ENCODE data around the gene TCP11.

TCP11 gene

DNA sequence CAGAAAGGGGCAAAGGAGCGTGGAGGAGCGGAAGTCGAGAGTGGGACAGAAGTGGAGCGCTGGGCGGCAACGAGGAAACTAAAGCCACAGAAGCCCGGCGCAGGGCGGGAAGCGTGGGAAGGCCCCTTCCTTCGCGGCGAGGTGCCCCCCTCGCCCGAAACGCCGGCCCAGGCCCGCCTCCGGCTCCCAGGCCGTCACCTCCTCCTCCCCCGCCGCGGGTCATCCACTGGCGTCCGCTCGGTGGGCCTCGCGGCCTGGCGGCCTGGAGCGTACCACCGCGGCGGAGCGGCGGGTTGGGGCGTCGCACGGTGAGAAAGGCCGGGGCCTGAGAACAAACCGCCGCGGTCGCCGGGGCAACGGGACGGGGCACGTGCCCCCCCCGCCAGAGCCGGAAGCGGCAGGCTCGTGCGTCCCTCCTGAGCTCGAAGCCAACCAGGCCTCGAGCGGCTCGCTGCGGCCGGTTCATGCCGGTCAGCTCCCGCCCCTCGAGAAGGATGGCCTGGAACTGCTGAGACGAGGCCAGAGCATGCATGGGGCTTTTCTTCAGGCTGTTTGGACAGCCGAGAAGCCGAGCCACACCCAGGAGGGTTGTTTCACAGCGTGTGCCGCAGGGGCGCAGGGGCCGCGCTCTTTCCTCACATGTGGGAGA lies at the start of gene TCP11:
Gene TCP11, minus strand, starts transcription at position 333 of the 649 bp plus-strand sequence. CDS start 469 bp downstream, outside the sequence.
- no peak for DNase-seq (ENCODE audit: low read depth)

DNA sequence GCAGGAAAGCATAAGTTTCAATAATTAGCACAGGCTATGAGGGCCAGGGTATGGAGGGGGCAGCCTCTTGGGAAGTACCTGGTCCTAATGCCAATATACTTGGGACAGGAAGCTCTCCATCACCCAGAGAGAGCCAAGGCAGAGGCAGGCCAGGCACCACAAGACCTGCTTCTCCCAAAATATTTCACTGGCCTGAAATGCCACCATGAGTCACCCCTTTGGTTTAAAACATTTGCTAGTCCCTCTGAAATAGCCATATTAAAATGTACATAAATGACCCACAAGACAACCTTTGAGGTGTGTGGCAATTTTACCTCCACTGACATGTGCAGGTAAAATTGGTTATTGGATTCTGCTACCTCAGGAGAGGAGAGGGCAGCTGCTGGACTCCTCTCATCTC lies 49.2 kb upstream of the TCP11 start:
- DNase-seq (ENCODE audit: low read depth), result no peak

DNA sequence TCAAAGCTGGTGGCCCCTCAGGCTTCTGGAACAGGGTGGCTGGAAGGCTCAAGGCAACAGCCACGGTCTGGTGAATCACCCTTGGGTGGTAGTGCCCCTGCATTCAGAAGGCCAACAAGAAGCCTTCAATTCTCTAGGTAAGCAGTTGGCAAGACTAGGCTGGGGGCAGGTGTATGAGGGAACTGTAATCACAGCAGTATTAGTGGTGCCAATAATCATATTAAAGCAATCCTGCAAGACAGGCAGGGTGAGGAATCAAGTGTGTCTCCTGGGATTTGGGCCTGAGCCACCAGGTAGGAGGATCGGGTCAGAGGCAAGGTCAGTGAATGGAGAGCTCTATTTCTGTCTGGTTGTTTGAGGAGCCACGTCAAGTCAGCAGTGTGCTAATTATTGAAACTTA lies 47.7 kb upstream of the TCP11 start:
- DNase-seq (ENCODE audit: low read depth), result no peak

DNA sequence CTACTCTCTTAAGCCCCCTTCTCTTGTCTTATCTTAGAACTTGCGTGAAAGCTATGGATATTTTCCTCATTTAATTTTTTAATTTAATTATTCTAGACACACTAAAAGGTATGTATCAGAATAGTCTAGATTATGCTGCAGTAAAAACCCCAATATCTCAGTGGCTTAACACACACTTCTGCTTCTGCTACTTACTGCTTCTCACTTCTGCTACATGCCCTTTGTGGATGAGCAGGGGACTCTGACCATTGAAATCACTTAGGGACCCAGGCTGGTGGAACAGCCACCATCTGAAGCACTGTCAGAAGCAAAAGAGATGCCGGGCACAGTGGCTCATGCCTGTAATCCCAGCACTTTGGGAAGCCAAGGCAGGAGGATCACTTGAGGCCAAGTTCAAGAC lies 45.4 kb upstream of the TCP11 start:
- DNase-seq (ENCODE audit: low read depth), result no peak

DNA sequence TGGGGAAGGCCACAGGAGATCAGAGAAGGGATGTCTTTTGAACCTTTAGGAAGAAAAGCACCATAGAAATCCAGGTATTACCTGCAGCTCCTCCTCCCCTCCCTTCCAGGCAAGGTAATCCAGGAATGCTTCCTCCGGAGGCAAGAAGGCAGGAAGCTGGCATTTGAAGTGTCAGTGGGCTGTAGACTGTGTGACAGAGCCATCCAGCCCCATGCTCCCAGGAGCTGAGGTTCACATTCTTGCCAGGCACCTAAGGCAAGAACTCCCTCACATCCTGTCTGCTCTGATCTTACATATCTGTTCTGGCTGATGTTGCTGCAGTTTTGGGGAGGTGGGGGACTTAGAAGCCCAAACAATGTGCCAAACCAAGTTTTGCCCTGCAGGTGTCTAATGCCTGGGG lies 44.8 kb upstream of the TCP11 start:
- no peak for DNase-seq (ENCODE audit: low read depth)

DNA sequence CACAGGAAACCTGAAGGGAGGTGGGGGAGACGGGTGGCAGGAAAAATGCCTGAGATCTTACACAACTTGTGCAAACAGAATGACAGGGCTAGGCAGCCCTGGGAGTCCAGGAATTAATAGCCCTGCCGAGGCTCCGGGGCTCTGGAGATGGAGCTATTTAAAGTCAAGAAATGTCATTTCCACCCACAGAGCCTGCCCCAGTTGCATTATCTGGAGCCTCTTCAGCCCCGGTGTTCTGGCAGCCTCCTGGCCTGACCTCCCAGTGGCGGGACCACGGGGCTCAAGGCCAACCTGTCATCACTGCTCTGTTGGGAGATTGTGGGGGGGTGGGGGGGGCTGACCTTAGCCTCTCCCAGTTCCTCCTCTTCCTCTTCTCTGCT lies 44.2 kb upstream of the TCP11 start:
- no peak for DNase-seq (ENCODE audit: low read depth)

DNA sequence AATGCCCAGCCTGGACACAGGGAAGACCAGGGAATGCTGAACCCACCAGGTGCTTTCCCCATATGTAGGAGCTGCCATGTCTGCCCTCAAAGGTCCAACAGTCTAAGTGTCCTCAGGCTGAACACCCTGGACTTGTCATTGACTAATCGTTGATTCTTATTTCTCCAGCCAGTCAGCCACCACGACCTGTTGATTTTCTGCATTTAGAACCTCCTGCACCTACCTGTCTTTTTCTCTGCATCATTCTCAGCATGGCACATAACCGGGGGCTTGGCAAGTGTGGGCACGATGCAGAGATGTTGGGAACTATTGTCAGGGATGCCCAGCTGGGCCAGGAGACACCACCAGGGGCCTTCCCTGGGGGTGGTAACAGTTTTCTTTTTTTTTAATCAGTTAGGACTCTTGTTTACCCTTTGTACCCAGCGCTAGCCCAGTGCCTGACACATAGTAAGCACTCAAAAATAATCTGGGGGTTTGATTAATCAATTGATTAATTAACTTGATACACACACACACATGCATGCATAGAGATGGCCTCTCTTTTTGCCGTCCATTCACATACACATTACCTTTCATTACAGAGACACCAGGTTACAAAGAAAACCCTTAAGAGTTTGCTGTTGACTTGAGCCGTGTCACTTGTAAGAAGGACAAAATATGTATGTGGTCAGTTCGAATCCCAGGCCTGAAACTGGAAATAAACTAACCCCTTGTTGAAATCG lies 43.6 kb upstream of the TCP11 start:
- no peak for DNase-seq (ENCODE audit: low read depth)

DNA sequence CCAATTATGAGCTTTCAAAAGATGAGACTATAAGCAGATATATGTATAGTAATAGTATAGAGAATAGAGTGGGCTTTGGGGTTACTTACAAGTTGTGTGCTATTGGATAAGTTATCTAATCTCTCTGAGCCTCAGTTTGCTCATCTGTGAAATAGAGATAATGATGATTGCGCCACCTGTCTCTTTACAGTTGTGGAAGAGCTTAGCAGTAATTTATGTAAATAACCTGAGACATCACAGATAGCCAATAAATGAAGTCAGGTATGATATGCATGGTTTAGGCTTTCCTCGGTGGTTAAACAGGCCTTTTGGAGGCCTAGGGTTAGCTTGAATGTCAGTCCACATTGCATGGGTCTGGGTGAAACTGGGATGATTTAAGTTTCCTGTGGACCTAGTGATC lies 42.8 kb upstream of the TCP11 start:
- DNase-seq (ENCODE audit: low read depth), result no peak

DNA sequence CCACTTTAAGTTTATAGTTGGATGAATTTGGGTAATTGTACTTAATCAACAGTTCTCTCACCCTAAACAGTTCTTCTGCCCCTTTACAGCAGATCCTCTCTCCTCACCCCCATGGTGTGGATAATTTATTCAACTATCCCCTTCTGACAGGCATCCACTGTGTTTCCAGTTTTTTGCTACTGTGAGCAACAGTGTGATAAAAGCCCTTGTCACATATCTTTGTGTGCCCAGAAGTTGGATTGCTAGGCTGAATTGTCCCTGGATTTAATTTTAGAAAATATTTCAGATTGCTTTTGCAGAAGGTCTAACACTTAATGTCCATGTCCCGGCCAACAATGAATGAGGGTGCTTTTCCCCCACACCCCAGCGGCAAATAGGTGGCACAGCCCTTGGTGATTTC lies 42.1 kb upstream of the TCP11 start:
- no peak for DNase-seq (ENCODE audit: low read depth)

DNA sequence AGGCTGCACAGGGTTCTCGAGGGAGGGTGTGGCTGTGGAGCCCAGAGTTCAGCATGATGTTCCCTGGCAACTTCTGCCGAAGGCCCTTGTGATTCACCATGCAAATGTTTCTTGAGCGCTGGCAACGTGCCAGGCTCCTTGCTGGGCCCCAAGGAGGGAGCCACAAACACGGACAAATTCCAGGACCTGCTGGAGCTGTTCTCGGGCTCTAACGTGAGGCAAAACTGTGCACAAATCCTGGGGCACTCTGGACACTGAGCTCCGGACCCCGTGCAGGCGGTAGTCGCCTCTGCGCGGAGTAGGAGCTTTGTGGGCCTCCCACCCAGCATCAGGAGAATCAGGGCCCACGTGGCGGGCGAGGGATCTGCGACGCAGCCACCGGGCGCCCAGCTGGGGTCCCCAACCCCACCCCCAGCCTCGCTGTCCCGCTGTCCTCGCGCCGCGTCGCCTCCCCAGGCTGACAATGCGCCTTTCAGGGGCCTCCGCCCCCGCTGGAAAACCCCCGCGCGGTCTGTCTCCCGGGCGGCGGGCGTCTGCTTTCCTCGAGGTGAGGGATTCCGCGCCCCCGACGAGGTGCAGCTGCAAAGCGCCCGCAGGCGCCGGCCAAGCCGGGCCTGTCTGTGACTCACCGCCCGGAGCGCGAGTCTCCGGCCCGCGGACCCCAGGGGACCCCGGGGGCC lies 40.9 kb upstream of the TCP11 start:
- DNase-seq (ENCODE audit: low read depth), result no peak

DNA sequence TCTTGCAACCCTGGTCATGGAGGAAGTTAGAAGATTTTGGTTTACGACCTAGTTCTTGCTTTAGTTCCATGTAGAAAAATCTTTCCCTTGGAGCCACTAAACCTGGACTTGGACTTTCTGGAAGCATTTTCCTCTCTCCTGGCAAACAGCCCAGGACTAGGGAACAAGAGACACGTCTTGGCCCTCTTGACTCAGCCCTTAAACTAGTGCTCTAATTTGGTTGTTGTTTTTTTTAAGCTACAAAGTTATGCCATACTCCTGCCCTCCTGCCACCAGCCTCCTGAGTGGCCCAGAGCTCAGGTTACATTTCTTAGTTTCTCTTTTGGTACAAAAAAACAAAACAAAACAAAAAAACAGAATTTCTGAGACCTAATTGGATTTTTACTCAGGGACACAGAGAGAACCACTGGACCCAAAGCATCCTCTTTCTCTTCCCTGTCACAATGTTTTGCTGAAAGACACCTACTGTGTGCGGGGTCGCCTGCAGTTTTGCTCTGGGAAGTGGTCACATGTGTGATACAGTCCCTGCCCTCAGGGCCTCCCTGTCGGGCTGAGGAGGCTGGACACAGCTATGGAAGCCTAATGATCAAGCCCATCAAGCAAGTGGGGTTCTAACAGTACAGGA lies 40.3 kb upstream of the TCP11 start:
- no peak for DNase-seq (ENCODE audit: low read depth)

DNA sequence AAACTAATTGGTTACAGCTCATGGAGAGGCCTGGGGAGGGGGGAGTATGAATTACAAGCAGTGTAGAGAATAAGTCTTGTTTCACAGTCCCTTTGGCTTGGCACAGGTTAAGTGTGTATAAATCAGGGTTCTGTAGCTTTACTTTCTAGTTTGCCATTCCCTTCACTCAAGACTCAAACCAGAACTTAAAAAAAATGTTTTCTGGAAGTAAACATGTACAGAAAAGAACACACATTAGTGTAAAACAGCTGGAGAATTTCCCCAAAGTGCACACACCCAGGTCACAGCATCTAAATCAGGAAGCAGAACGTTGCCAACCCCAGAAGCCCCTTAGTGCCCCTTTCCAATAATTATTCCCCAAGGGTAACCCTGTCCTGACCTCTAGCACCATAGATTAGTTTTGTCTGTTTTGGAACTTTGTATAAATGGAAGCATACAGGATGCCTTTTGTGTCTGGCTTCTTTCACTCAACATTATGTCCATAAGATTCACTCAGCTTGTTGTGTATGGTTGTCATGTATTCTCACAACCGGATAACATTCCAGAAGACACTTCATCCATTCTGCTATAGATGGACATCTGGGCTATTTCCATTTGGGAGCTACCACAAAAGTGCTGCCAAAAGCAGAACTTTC lies 38.9 kb upstream of the TCP11 start:
- DNase-seq (ENCODE audit: low read depth), result no peak

DNA sequence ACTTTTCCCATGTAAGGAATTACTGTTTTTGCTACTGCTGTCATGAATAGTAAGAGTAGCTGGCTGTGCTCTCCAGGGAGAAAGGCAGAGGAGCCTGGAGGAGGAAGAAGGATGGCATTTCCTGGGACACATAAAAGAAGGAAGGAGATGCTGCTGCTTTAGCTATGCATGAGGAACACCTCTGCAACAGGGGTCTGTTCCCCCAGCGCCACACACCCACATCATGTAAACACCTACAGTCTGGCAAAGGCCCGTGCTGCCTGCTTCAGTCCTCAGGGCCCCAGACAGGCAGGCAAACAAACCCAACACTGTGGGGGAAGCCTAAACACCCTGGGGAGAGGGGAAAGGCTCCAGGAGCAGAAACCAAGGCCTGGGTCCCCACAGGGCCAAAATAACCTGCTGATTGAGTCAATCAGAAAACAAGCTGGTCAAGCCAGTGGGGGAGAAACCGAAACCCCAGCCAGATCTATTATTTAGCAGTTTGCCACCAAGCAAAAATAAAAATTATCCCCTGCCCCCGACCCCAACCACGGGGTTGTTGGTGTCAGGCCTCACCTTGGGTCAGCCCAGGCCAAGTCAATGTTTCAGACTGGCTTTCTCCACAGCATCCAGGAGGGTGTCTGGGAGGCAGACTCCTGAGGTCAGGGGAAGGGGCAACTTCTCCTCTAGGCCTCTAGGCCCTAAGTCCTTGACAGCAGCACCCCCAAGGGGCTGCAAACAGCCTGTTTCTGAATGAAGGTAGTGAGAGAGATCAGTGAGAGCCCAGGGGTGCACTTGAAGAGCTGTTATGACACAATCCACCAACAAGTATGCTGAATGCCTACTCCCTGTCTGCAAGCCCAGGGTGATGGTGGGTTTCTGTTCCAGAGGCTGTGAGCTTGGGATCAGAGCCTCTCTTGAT lies 38.0 kb upstream of the TCP11 start:
- no peak for DNase-seq (ENCODE audit: low read depth)

DNA sequence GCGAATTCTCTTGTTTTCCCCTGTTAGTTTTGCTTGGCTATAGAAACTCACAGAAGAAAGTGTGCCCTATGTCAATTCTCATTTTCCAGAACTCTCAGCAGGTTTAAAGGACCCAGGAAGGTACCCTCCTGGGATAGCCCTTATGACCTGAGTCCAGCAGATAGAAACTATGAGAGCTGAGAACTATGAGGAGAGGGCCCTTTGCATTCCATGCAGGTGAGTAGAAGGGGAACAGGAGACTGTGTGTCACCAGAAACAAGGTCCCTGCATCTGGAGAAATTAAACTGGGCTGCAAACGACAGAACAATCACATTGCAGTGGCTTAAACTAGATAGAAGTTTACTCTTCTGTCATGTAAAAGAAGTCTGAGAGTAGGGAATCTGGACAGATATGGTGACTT lies 36.9 kb upstream of the TCP11 start:
- DNase-seq (ENCODE audit: low read depth), result no peak

DNA sequence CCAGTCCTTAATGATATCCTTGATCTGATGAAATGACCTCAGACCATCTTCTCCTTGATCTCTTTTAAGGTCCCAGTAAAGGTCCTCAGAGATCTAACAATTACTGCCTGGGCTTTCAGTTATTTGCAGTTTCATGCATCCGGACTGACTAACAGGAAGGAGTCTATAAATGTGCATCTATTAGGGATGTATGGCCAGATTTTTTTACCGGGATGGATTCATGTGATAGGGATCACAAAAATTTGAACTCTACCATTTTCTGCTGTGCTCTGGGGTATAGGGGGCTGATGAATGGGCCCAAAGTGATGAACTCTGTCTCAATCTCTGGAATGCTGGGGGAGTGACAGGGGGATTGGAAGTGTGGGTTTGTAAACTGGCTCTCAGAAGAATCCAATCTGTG lies 36.5 kb upstream of the TCP11 start:
- no peak for DNase-seq (ENCODE audit: low read depth)

DNA sequence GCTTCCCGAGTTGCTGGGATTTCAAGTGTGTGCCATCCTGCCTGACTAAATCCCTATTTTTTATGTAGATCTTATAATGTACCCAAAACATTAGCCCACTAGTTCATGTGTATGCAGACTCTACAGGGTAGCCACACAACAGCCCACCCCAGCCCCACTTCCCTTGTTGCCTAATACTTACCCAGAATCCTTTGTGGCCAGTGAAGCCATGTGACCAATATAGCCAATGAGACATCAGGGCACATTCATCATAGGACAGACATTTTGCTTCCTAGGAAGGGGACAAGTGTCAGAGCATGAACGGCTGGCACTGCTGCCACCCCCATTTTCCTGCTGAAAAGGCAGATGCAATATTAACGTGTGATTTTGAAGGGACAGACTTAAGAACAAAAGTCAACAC lies 36.0 kb upstream of the TCP11 start:
- DNase-seq (ENCODE audit: low read depth), result no peak

DNA sequence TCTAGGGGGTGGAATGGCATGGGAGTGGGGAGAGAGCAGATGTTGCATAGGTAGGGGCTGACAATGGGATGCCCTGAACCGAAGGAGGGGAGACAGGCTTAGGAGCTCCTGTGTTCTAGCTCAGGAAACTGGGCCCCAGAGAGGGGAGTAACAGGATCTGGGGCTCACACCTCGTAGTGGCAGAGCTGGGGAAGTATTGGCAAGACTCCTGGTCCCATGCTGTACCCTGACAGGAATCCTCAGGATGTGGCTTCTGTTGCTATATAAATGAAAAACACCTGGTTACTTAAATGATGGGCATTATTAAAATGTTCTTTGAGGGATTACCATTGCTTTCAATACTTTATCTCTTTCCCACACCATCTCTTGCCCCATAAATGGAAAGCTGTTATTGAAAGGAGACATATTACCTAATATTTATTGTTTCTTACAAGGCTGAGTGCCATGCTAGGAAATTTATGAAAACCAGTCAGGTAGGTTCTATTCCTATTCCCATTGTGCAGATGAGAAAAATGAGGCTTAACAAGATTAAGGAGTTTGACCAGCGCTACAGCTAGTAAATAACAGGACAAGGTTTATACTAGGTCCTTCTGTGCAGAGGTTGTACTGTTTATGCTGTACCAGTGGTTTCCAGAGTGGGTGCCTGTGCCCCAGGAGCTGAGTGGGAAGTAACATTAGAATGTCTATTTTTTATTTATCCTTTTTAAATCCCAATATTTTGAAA lies 35.3 kb upstream of the TCP11 start:
- DNase-seq (ENCODE audit: low read depth), result no peak

DNA sequence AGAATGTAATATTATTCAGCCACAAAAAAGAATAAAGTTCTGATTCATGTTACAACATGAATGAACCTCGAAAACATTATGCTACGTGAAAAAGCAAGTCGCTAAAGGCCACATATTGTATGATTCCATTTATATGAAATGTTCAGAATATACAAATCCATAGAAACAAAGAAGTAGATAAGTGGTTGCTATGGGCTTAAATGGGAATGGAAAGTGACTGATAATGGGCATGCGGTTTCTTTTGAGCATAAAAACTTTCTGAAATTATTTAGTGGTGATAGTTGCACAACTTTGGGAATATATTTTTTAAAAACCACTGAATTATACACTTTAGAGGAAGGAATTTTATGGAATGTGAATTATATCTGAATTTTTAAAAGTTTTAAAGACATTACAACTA lies 33.4 kb upstream of the TCP11 start:
- DNase-seq (ENCODE audit: low read depth), result no peak

DNA sequence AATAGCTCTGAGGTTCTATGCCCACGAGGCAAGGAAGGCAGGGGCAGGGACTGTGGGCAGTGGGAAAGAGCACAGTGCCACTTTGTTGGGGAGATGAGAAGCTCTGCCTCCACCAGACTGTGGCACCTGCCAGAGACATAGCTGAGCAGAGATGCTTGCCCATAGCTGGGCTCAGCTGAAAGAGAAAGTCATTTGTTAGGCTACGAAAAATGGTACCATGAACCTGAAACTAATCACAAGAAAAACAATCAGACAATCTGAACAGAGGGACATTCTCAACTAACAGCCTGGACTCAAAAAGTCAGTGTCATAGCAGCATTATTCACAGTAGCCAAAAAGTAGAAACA lies 32.9 kb upstream of the TCP11 start:
- no peak for DNase-seq (ENCODE audit: low read depth)

DNA sequence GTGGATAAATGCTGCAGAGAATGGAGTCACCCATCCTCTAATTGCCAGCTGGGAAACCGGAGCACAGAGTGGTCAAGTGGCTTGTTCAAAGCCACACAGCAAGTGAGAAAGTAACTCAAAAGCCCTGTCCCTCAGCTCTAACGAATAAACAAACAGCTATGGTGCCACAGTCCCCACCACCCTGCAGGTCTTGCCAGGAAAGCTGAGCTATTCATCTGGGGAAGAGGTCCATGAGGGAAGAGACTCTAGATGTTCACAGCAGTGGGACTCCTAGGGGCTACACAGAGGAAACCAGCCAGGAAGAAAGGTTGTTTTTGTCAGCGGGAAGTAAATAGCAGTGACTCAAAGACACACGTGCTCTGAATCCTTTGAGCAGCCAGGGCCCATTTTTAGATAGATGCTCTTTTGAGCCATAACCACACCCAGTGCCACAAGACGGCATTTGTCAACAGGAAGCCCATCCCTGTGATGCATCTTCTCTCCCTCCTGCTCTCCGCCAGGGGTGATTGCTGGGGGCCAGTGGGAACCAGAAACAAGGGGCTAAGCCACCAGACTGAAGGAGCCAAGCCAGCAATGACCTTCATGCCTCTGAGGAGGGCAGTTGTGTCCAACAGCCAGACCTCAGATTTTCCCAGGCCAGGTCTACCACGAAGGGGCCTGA lies 32.4 kb upstream of the TCP11 start:
- DNase-seq (ENCODE audit: low read depth), result no peak

All from HS-5 (cell line).